GM19240 (cell line): ENCODE measurements around the gene ADGRG7.
"Not testable (repeated sequence)": the region's sequence is repeated elsewhere in the genome, so short reads cannot be mapped to it uniquely, and the experiment has no call there.

Experiments used
- DNase-seq: peaks from one replicate; pipeline ENCODE4 v3.0.0; 2011; ENCODE audit warnings: low spot score; ENCODE audit not compliant: insufficient read length

Gene ADGRG7

GRCh38 chr3:100645913-100646312, 36.5 kb downstream of the ADGRG7 start:
- no peak for DNase-seq

- DNase-seq: no peak
Observed at GRCh38 chr3:100647171-100647570, 37.8 kb downstream of the ADGRG7 start.

- no peak for DNase-seq
Observed at GRCh38 chr3:100647657-100648056, 38.3 kb downstream of the ADGRG7 start.

GRCh38 chr3:100650651-100651619, 41.5 kb downstream of the ADGRG7 start:
- DNase-seq: peak; percentile 20

- no peak for DNase-seq
Observed at GRCh38 chr3:100653604-100654294, 44.3 kb downstream of the ADGRG7 start.

- no peak for DNase-seq
Observed at GRCh38 chr3:100656945-100657344, 47.5 kb downstream of the ADGRG7 start.

- not testable (repeated sequence) for DNase-seq
Observed at GRCh38 chr3:100661294-100661693, 51.9 kb downstream of the ADGRG7 start.

GRCh38 chr3:100662113-100662823, 52.9 kb downstream of the ADGRG7 start:
- no peak for DNase-seq

- DNase-seq: no peak
Observed at GRCh38 chr3:100665230-100665629, 55.8 kb downstream of the ADGRG7 start.

- not testable (repeated sequence) for DNase-seq
Observed at GRCh38 chr3:100666699-100667098, 57.3 kb downstream of the ADGRG7 start.

GRCh38 chr3:100667316-100667715, 57.9 kb downstream of the ADGRG7 start:
- not testable (repeated sequence) for DNase-seq

GRCh38 chr3:100670995-100671394, 61.6 kb downstream of the ADGRG7 start:
- not testable (repeated sequence) for DNase-seq

GRCh38 chr3:100681496-100681895, 72.1 kb downstream of the ADGRG7 start:
- DNase-seq: no peak

GRCh38 chr3:100682056-100682853, 72.9 kb downstream of the ADGRG7 start:
- no peak for DNase-seq

GRCh38 chr3:100682854-100683760, 73.7 kb downstream of the ADGRG7 start:
- no peak for DNase-seq

GRCh38 chr3:100693225-100693624, 83.8 kb downstream of the ADGRG7 start:
- DNase-seq: no peak

GRCh38 chr3:100695696-100696095, 86.3 kb downstream of the ADGRG7 start:
- no peak for DNase-seq

GRCh38 chr3:100696161-100696560, 86.8 kb downstream of the ADGRG7 start:
- DNase-seq: no peak

GRCh38 chr3:100697172-100697571, 87.8 kb downstream of the ADGRG7 start:
- no peak for DNase-seq
